GM18502 (cell line): ENCODE results near the gene ARMC8.

Source experiments
- ATAC-seq: cut with Tn5 transposase; IDR thresholded peaks from one replicate; pipeline ENCODE4 v1.9.1; 2021; ENCODE audit warnings: mild to moderate bottlenecking; ENCODE audit not compliant: unreplicated experiment, poor library complexity

ARMC8 gene

DNA sequence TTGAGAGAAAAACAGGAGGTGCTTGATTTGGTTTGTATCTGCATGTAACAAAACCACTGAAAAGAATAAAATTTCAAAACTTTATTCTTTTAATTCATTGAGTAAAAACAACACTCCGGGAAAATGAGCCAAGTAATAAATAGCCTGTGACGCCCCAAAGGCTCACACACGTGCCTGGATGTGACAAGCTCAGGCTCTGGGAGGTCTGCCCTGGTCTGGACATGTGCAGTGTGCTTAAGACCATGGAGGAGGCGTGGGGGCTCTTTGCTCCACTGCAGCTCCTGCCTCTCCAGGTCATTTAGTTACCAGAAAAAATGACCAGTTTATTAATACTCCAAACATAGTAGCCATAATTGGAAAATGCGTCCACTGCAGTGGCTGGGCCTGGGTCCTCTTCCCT is 151.1 kb downstream of the ARMC8 start:
- ATAC-seq = no peak

DNA sequence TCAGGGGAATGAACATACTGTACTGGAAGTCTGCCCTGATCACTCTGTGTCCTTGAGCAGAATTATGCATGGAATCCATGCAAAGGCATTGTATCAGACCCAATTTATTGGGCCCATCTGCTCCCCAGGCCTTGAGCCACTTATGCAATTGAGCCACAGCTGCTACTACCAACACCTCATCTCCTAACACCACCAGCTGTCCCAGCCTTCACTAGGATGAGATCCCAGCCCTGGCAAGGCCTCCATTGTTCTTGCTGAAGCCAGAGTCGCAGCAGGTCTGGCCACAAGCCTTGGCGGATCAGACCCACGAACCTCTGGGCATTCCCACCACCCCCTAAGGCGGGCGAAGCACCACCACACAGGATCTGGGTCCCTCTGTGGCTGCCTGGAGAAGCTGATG is 151.7 kb downstream of the ARMC8 start:
- ATAC-seq = no peak

DNA sequence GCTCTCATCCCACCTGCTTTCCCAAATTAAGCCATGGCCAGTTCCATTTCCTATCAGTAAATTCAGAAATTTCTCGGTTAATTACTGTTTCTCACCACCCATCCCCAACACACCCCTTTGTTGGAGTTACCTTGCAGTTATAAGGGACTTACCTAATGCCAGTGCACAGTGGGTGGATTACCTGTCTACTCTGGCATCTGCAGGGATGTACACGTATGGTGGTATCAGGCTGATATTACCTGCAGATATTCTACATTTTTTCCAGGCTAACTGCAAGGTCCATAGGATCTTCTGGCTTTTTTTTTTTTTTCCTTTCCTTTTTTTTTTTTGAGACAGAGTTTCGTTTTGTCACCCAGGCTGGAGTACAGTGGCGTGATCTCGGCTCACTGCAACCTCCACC is 153.4 kb downstream of the ARMC8 start:
- no peak for ATAC-seq

DNA sequence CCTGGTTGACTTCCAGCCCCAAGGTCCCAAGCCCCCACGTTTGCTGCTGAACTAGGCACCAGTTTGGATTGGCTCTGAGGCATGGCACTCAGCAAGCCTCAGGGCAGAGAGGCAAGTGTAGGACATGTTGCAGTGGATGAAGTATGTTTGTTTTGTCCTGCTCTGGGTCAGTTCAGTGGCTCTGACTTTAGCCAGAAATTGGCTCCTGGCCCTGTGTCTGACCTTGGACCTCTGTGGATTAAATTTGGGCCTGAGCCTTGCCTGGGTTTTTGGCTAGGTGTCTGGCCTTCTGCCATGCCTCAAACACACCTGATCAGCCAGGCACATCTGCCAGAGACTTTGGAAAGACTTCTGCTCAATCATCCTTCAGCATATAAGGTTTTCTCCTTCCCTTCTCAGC is 157.7 kb downstream of the ARMC8 start:
- no peak for ATAC-seq
